ENCODE results near the gene CHRNA4. TPM values are rescaled to one million over a fixed set of nuclear protein-coding genes. Genes with fewer than 3 reads are reported as not detected.

CHRNA4 gene
- total RNA-seq, 1 donor from 2014 or later: 6.9 TPM

DNA sequence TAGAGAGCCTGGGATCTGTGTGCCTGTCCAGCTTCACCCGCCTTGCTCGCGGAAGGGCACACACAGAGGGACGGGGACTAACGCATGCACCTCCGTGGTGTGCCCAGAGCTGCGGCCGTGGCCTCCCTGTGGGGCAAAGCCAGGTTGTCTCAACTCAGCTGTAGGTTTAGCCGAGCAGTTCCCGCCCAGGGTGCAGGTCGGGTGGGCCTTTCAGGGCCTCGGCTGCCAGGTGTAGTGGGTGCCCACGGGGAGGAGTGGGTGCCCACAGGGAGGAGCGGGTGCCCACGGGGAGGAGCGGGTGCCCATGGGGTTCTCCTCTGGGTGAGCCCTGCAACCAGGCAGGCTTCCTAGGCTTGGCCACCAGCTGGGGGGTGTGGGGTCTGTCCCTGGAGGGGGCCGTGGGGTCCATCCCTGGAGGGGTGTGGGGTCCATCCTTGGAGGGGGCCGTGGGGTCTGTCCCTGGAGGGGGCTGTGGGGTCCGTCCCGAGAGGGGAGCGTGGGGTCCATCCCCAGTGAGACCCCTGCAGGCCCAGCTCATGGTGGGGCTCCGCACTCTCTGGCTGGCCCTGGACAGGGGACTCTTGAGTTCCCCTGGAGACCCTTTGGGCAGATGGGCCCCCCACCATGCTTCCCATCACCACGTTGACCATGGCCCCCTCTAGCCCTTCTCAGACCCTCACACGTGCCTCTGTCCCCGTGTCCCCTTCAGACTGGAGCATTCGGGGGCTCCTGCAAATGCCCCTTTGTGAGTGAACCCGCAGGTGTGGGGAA, 37.8 kb upstream of the CHRNA4 start:
- DNase-seq (ENCODE audit: low spot score in 2 of 2) (no peak), FAIRE-seq (no peak)

DNA sequence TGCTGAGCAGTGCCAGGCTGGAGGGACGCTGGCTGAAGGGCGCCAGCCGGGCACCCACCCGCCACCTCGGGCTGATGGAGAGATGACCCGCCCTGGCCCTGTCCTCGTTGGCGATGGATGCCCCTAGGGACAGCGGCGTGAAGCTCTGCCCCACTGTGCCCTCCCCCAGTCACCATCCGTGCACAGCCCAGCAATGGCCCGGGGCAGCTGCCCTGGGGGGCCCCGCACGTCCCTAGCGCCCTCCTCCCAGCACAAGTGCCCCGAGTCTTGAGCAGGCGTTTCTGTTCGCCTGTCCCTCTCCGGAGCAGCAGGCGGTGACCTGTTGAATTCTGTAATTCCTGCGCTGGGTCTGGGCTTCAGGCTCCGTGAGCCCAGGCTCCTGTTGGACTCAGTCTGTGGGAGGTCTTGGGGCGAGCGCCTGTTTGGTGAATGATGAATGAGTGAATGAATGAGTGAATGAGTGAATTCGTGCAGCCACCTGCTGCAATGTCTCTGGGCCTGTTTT, 36.8 kb upstream of the CHRNA4 start:
- DNase-seq (ENCODE audit: low spot score in 2 of 2) (no peak), FAIRE-seq (no peak)

DNA sequence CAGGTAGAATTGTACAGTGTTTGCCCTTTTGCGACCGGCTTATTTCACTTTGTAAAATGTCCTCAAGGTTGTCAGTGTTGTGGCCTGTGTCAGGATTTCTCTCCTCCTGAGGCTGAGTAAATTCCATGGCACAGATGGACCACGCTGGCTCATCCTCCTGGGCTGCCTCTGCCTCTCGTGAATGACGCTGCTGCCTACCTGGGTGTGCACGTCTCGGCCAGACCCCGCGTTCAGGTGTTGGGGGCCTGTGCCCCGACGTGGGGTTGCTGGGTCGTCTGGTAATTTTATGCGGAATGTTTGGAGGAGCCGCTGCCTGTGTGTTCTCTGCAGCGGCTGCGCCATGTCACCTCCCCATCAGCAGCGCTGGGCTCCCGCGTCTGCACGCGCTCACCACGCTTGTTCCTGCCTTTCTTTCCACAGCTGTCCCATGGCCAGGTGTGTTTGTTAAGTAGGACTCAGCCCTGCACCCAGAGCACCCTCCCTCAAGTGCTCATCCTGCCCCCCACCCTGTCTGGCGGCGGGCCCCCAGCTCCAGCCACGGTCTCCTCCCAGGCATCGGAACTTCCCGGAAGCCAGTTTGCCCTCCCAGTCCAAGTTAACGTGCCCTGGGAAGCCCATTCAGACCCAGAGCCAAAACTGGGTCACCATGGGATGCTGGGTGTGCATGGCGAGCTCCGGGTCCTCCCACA, 36.1 kb upstream of the CHRNA4 start:
- DNase-seq (ENCODE audit: low spot score in 2 of 2): no peak
- FAIRE-seq: no peak

DNA sequence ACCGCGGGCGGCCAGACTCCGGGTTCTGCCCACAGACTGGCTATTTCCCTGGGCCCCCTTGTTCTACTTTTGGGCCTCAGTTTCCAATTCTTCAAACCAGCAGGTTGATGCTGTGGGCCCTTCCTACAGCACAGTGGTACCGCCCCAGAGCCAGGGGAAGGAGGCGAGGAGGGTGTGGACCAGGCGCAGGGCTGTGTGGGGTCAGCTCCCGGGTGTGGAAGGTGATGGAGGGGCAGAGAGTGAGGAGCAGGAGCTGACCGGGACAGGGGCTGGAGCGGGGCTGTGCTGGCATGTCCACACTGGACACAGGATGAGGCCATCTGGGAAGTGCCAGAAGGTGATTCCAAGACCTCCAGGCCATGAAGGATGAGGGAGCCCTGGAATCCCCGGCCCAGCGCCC, 35.2 kb upstream of the CHRNA4 start:
- DNase-seq (ENCODE audit: low spot score in 2 of 2) (no peak), FAIRE-seq (no peak)

DNA sequence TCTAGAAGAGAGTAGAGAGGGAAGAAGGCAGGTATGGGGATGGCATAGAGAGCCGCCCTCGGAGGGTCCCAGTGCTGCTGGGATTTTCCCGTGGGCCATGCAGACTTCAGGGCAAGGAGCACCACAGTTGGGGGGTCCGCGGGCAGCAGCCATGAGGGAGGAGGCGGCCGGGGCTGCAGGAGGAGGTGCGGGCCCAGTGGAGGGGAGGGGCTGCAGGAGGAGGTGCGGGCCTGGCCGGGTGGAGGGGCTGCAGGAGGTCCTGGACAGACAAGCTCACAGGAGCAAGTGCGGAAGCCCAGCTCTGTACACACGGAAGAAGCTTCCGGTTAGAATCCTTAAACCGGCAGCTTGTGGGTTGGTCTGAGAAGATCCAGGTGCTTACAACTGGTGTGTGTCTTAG, 34.6 kb upstream of the CHRNA4 start:
- FAIRE-seq (no peak), DNase-seq (ENCODE audit: low spot score in 2 of 2) (no peak)

DNA sequence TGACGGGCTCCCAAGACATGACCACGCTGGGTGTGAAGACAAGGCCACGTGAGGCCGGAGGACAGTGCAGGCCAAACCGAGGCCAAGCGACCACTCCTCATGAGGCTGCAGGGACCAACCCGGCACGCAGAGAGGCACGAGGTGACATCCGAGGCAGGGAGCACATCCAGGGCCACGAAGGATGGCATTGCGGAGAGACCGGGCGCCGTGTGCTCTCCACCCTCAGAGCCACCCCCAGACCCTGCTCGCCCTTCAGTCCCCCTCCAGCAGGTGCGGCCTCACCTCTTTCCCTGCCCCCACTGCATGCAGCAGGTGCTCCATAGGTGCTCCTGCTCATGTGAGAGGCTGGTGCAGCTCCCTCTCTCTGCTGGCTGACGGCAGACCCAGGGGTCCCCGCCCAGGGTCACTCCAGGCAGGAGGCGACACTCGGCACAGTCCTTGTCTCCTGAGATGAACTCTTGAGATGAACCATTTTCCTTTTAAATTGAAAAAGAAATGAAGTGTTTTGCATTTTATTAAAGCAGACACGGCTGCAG, 33.8 kb upstream of the CHRNA4 start:
- DNase-seq (ENCODE audit: low spot score in 2 of 2) (no peak), FAIRE-seq (no peak)

DNA sequence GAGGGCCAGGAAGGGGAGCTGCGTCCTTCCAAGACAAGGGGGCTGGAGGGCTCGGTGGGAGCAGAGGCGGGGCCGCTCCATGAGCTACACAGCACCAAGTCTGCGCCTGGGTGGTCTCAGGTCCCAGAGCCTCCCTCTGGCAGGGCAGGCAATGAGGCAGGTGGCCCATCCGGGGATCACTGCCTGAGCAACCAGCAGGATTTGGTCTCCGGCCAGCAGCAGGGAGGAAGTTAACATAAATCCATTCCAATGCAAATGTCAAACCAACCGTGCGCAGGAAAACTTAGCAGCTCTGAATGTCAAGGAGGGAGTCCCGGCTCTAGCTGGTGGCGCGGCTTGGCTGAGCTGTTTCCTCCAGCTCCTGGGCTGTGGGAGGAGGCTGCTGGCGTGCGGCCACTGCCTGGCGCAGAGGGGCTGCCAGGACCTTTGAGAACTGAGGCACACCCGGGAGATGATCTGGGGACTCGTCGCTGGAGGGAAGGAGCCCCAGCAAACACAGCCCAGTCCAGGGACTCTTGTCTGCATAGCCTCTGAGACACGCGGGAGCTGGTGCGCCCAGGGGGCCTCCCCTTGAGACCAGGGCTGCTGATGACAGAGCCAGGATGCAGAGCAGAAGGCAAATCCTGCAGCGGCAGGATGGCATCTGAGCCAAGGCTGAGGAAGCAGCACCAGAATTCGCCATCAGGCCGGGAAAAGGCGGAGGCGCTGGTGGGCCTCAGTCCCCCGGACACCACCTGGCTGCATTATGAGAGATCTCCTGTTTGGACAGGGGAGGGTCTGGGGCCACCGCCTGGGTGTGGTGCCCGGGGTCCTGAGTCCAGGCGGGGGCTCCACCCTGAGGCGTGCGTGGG, 33.1 kb upstream of the CHRNA4 start:
- DNase-seq (ENCODE audit: low spot score in 2 of 2) (no peak), FAIRE-seq (no peak)

DNA sequence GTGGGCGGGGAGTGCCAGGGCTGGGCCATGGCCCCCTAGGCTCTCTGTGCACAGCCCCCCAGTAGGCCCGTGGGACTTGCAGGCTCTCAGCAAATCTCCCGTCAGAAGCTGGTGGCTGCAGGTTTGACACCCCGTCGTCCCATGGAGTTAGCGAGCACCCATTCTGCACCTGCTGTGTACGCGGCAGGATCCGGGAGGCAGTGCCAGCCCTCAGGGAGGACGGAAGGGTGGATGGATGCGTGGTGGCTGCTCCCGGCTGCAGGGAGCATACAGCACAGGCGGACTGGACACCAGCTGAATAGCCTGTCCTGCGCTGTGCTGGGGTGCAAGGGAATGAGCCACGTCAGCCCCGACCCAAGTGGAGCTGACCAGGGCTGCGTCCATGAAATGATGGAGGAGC, 32.4 kb upstream of the CHRNA4 start:
- DNase-seq (ENCODE audit: low spot score in 2 of 2) (no peak), FAIRE-seq (no peak)

DNA sequence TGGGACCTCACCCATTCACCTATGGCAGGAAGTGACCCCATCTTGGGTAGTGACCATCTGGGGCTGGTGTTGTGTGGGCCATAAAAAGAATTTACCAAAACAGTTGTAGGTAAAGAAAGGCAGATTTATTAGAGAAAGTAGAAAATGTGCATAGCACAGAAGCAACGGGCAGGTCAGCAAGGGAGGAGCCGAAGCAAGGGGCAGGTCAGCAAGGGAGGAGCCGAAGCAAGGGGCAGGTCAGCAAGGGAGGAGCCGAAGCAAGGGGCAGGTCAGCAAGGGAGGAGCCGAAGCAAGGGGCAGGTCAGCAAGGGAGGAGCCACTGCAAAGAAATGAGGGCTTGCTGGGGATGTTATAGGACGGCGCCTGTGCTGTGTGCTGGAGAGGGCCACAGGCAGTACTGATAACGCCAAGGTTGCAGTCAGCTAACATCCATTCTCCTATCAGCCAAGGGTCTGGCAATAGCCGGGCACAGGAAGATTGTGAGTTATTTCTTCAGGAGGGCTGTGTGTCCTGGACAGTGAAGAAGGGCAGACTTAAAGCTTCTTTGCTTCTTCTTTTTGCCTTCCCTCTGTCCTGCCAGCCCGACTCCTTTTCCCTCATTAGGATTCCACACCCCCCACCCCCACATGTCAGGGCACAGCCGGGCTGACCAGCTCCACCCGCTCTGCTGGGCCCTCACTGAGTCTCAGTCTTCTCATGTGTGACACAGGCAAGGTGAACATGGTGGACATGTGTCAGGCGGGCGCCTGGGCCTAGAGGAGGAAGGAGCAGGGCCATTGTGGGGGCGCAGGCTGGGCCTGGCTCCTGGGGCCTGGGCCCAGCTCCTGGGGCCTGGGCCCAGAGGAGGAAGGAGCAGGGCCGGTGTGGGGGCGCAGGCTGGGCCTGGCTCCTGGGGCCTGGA, 31.6 kb upstream of the CHRNA4 start:
- FAIRE-seq: no peak

DNA sequence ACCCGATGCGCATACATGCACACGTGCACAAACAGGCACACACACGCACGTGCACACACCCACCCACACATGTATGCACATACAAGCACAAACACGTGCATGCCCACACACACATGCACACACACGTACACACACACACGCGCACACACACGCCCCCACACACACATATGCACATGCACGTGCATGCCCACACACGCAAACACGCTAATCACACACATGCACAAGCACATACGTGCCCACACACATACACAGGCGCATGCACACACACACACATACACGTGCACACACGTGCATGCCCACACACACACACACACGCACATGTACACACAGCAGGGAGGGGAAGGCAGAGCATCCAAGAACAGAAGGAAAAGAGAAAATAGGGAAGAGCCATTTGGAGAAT, 26.8 kb upstream of the CHRNA4 start:
- FAIRE-seq: no peak
- no peak for DNase-seq (ENCODE audit: low spot score in 2 of 2)

More for the DNA sequence above, 31.6 kb upstream of the CHRNA4 start:
- no peak for DNase-seq (ENCODE audit: low spot score in 2 of 2)

DNA sequence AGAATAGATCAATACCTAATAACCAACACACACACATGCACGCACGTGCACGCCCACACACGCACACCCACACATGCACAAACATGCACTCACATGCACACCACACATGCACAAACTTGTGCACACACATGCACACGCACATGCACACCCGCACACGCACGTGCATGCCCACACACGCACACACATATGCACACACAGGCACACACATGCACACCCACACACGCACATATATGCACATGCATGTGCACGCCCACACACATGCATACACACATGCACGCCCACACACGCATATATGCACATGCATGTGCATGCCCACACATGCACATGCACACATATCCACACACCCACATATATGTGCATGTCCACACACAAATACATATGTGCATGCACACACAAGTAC, 26.2 kb upstream of the CHRNA4 start:
- no peak for DNase-seq (ENCODE audit: low spot score in 2 of 2)
- FAIRE-seq: no peak

DNA sequence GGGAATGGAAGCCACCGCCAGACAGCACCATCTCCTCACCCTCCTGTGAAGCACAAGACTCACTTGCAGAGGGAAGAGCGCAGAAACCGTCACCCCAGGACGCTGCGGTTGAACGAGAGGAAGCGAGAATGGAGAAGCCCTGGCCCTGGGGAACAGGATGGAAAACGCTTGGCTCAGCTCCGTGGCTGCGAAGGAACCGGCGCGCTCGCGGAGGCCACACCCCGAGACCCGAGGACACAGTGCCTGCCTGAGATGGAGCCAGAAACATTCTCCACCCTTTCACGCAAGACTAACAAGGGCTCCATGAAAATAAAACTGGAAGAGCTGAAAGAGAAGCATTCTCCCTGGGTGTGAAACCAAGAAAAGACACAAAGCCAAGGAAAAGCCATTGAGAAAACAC, 25.3 kb upstream of the CHRNA4 start:
- DNase-seq (ENCODE audit: low spot score in 2 of 2) (no peak), FAIRE-seq (no peak)

DNA sequence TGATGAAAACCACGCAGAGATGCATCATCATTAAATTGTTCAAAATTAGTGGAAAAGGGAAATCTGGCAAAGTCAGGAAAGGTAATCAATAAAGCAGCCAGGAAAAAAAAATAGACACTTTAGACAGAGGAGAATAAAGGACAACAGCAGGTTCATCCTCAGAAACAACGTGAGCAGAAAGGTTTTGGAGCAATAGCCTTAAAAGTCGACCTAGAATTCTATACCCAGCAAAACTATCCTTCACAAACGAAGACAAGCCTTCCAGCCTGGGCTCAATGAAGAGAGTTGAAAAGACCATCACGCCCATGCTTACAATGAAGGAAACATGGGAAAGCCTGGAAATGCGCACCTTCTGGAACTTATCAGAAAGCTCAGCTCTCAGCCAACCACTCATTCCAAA, 24.7 kb upstream of the CHRNA4 start:
- DNase-seq (ENCODE audit: low spot score in 2 of 2): no peak
- no peak for FAIRE-seq

DNA sequence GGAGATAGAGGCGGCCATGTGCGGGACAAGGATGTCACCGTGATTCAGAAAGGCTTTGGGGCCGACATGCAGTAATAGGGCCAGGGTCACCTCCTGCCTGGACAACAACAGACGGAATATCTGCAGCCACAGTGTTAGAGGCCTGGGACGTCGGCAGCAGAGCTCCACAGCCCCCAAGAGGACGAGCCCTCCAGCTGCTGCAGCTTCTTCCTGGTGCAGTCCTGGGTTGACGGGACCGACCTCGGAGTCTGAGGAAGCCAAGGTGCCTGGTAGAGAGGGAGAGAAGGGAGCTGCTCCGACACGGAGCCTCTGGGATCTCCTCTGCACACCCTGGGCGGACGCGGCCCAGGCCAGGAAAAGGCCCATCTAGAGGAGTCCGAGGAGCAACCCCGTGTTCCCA, 23.2 kb upstream of the CHRNA4 start:
- FAIRE-seq: no peak
- DNase-seq (ENCODE audit: low spot score in 2 of 2): no peak

DNA sequence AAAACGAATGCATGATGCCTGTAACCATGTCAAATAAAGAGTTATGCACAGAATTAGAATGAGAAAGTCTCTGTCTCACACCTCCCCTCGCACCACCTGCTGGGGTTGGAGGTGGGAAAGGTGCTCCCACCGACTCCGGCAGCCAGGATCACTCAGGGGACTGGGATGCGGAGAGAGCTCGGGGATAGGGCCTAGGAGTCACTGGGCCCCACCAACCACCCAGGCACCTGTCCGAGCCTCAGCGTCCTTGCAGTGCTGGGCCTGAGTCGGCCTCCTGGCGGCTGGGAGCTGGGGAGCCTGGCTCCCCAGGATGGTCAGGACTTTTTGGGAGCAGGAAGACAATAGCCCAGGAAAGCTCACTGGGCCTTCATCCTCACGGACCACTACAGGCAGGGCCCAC, 22.4 kb upstream of the CHRNA4 start:
- DNase-seq (ENCODE audit: low spot score in 2 of 2) (no peak), FAIRE-seq (no peak)

DNA sequence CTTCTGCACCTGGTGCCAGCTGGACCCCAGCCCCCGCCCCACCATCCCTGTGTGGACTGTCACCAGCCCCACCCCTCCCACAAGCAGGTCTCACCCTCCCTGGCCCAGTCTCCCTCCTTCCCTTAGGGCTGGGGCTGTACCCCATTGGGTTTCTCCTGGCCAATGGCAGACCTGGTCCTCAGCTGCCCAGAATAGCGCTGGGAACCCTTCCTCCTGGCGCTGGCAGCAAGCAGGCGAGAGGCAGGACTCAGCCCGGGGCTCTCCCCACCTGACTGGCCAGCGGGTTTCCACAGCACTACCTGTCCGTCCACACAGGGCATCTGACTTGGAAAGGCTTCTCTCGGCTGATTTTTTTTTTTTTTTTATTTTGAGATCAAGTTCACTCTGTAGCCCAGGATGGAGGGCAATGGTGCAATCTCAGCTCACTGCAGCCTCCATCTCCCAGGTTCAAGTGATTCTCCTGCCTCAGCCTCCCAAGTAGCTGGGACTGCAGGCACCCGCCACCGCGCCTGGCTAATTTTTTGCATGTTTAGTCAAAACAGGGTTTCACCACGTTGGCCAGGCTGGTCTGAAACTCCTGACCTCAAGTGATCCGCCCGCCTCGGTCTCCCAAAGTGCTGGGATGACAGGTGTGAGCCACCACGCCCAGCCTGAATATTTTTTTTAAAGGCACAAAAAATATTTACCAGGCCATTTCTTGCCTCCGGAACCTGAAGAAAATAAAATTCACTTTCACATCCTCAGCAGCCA, 21.6 kb upstream of the CHRNA4 start:
- DNase-seq (ENCODE audit: low spot score in 2 of 2): no peak

DNA sequence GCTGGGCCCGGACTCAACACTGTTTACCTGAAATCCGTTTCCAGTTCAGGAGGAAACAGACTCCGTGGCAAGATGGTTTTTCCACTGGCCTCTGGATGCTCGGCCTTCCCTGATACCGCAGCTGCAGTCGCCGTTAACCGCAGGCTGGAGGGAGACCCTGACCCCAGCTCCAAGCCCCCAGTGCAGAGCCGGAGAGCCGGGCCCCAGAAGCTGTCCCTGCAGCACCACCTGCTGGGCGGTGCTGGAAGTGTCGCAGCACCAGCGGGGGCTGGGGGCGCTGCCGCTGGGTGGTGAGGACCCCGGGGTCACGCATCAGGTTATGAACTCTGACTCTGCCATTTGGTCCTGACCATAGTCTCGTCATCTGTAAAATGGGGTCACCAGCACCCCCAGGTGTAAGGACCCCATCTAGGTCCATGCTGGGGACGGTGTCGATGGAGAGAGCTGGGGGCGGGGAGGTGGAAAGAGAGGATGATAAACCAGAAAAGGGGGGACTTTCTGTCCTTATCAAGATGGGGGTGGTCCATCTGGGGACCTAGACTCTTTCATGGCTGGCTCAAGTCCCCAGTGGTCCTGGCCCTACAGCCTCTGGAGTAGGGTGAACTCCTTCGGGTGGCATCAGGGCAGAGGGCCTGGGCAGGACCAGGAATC, 20.8 kb upstream of the CHRNA4 start:
- DNase-seq (ENCODE audit: low spot score in 2 of 2) (peak; percentile 70 to 76), FAIRE-seq (no peak)

More for the DNA sequence above, 21.6 kb upstream of the CHRNA4 start:
- FAIRE-seq: no peak

DNA sequence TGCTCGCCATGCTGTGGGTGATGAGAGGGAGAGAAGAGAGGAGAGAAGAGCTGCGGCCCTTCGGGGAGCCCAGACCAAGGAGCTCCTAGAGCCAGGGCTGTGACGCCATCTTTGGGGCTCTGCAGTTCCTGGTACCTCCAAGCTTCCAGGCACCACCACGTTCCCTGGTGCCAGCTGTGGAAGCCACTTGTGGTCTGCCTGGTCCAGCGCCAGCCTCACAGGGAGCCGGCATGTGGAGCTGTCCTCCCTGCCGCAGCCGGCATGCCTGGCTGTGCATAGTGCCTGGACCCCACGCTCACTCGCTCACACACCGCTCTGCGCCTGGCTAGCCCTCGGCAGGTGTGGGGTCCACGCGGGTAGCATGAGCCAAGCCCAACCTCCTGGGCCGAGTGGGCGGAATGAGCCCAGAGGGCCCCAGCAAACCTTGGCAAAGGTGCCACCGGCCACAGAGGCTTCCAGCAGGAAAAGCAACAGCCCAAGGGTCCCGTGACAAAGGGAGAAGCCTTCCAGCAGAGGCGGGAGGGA, 19.3 kb upstream of the CHRNA4 start:
- FAIRE-seq: no peak
- DNase-seq (ENCODE audit: low spot score in 2 of 2): no peak

Data from frontal cortex (tissue), 4 donors.